Adipocyte (in vitro differentiated cells): ENCODE data around the gene SPTBN2.

ENCODE experiments used
- DNase-seq: peaks from one replicate; pipeline ENCODE4 v3.0.0-alpha.2; 2015; ENCODE audit warnings: low read depth
- H3K27me3 ChIP-seq: replicated peaks from 2 replicates; pipeline ENCODE4 v1.7.0; 2013; ENCODE audit warnings: mild to moderate bottlenecking, low read length, moderate library complexity; ENCODE audit not compliant: control insufficient read depth, insufficient read depth
- H3K36me3 ChIP-seq: 2 replicates; pipeline ENCODE4 v1.7.0; 2013; ENCODE audit warnings: low read length, mild to moderate bottlenecking, moderate library complexity; ENCODE audit not compliant: control insufficient read depth, insufficient read depth, severe bottlenecking
- H3K4me1 ChIP-seq: 2 replicates; pipeline ENCODE4 v1.7.0; 2013; ENCODE audit warnings: mild to moderate bottlenecking, low read length, moderate library complexity; ENCODE audit not compliant: control insufficient read depth, insufficient read depth
- H3K4me3 ChIP-seq: 2 replicates; pipeline ENCODE4 v1.7.0; 2013; ENCODE audit warnings: mild to moderate bottlenecking, low read length, moderate library complexity
- H3K9ac ChIP-seq: 2 replicates; pipeline ENCODE4 v1.7.0; 2013; ENCODE audit warnings: mild to moderate bottlenecking, low read length, moderate library complexity
- H3K9me3 ChIP-seq: 2 replicates; pipeline ENCODE4 v1.7.0; 2013; ENCODE audit warnings: mild to moderate bottlenecking, low read length, moderate library complexity; ENCODE audit not compliant: control insufficient read depth

Gene SPTBN2

DNA sequence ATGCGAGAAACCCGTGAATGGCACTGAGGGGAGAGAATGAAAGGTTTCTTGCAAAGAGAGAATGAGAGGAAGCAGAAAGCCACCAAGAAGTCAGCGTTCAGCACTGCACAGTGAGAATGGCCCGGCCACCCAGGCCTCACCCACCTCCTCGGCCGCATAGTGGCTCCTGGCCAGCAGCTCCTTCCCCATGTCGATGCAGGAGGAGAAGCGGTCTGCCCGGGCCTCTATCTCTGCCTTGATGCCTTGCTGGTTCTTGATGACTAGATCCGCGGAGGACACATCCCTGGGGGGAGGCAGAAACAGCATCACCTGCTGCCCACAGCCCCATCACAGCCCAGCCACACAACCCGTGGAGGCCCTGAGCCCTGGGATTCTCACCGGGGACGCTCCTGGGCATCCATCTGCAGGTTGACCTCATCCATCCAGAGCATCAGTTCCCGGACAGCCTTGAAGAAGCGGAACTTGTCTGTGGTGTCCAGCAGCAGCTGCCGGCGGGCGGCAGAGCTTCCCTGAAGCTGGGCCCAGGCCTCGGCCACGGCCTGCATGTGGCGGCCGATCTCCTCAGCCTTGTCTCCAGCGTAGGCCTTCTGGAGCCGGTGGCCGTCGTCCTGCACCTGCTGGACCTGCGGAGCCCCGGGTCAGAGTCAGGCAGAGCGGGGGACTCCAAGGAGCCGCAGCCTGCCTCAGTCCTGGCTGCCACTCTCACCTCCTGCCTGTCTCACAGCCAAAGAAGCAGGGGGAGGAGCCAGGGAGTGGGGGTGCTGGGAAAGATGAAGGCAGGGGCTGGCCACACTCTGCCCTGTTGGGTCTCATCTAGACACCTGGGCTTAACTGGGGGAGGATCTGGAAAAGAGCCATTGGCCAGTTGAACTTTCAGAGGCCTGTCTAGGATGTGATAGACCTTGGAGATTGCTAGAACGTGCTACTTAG, 39.1 kb downstream of the SPTBN2 start:
- Histone ChIP-seq H3K27me3 (peaks cover 10% of the 10 kb centered on the region), H3K4me3 (no peak overlapping the region), H3K9me3 (no peaks in the 10 kb centered on the region), H3K36me3 (no peaks in the 10 kb centered on the region), H3K9ac (no peak overlapping the region), H3K4me1 (no peaks in the 10 kb centered on the region)
- DNase-seq: no peak

DNA sequence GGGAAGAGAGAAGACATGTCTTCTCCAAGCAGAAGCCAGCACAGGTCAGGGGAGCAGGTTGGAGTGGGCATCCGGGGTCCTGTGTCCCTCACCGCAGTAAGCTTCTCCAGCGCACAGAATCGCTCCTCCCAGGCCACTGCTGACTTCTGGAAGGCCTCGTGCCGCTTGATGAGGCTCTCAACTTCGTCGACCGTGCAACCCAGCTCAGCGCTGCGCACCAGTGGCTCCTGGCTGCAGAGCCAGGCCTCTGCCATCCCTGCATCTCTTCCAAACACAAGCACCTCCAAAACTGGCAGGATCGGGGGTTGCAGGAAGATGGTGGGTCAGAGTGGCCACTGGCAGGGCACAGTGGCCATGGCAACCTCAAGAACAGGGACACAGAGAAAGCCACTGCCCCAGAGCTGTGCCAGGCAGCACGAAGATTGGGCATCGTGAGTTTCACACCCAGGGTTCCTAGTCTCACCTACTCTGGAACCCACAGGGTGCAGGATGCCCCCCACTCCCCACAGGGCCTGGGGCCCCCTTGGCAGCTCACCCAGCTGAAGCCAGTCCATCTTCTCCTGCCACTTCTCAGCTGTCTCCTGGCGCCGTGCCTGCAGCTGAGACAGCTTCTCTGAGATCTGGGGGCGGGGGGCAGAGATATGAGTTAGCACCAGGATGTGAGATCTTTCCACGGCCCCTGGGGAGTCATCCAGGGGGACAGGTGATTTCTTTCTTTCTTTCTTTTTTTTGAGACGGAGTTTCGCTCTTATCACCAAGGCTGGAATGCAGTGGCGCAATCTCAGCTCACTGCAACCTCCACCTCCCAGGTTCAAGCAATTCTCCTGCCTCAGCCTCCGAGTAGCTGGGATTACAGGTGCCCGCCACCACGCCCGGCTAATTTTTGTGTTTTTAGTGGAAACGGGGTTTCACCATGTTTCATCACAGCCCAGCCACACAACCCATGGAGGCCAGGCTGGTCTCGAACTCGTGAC, 40.2 kb downstream of the SPTBN2 start:
- Histone ChIP-seq H3K4me1 (no peaks in the 10 kb centered on the region), H3K27me3 (peaks cover 10% of the 10 kb centered on the region), H3K9ac (no peak overlapping the region), H3K9me3 (no peaks in the 10 kb centered on the region), H3K4me3 (no peak overlapping the region), H3K36me3 (no peaks in the 10 kb centered on the region)
- DNase-seq: no peak

DNA sequence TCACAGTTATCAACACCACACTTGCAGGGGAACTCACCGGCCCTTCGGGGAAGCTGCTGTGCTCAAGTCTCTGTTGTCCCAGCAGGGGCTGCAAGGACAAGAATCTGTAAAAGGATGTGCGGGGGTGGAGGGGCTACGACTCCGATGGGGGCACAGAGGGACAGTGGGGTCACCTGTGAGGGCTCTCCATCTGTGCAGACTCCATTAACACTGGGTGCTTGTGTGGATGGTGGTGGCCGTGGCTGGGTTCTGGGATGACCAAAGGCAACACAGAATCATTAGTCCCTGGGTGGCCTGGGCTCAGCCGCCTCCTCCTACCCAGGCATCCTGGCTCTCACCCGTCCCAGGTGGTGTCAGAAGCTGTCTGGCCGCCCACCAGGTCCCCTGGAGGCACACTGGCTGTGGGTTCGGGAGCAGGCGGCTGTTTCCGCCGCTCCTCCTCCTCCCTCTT, 41.2 kb downstream of the SPTBN2 start:
- Histone ChIP-seq H3K4me1 (no peaks in the 10 kb centered on the region), H3K9ac (no peak overlapping the region), H3K27me3 (peaks cover 10% of the 10 kb centered on the region), H3K9me3 (no peaks in the 10 kb centered on the region), H3K4me3 (no peak overlapping the region), H3K36me3 (no peaks in the 10 kb centered on the region)
- no peak for DNase-seq

DNA sequence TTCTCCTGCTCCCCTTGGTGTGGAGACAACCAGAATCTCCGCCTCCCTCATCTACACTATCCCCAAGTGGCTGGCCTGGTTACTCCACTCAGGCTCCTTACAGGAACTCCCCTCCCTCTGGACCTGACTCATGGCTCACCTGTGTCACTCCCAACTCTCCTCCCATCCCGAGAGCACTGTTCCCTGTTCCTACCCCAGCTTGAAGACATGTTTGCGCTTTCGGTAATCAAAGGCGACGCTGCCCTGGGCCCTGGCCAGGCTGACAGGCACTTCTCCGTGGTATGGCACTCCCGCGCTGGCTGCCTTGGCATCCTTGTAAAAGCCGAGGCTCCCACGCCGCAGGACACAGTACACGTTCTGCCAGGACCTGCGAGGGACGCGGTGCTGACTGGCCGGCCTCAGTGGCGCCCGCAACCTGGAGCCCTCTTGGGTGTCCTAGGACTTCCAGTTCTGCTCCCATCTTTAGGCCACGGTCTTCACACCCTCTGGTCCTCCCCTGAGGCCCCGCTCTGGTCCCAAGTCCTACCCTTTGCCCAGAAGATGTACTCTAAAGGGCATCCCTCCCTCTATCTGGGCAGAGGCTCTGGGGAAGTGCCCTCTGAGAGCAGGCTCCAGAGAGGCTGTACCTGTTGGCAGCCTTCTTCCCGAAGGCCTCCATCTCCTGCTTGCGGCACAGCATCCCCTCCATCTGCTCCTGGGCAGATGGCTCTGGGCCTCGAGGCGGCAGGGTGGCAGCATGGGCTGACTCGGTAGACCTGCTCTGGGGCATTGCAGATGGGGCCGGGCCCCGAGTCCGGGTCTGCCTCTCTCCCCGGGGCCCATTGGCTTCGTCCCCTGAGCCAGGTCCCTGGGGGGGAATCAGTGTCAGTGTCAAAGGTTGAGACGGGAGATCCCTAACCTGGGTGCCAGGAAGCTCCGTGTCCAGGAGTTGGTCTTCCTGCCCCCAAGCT, 41.9 kb downstream of the SPTBN2 start:
- peaks cover 10% of the 10 kb centered on the region for H3K27me3 ChIP-seq
- no peak for DNase-seq
- H3K4me1 ChIP-seq: no peaks in the 10 kb centered on the region
- H3K9me3 ChIP-seq: no peaks in the 10 kb centered on the region
- H3K9ac ChIP-seq: no peak overlapping the region
- H3K36me3 ChIP-seq: no peaks in the 10 kb centered on the region
- H3K4me3 ChIP-seq: no peak overlapping the region

DNA sequence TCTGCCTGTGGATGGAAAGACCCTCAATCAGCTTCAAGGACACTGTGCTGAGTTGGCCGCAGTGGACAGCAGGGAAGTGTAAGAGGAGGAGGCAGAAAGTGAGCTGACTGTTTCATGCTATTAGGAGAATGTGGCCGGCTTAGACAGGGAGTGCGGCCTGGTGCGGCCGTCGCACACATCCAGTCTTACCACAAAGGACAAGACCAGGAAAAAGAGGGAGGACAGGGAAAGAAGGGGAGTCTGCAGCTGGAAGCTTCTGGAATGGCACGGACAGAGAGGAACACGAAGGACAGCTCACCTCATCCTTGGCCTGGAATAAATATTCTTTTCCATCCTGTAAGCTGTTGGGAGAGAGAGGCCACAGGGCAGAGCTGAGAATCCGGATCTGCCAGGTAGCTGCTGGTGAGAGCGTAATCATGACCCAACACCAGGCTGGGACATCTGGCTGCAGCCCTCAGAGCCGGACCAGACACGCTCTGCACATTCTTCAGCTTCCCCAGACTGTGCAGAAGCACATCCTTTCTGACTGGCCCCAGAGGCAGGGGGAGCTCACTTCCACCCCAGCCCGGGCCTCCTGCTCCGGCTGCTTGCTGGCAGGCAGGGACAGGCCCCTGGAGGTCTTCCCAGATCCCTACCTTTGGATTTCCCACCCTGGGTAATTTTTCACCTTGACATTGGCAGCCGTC, 42.8 kb downstream of the SPTBN2 start:
- peak; percentile 15 for DNase-seq
- no peak overlapping the region for H3K4me3 ChIP-seq

DNA sequence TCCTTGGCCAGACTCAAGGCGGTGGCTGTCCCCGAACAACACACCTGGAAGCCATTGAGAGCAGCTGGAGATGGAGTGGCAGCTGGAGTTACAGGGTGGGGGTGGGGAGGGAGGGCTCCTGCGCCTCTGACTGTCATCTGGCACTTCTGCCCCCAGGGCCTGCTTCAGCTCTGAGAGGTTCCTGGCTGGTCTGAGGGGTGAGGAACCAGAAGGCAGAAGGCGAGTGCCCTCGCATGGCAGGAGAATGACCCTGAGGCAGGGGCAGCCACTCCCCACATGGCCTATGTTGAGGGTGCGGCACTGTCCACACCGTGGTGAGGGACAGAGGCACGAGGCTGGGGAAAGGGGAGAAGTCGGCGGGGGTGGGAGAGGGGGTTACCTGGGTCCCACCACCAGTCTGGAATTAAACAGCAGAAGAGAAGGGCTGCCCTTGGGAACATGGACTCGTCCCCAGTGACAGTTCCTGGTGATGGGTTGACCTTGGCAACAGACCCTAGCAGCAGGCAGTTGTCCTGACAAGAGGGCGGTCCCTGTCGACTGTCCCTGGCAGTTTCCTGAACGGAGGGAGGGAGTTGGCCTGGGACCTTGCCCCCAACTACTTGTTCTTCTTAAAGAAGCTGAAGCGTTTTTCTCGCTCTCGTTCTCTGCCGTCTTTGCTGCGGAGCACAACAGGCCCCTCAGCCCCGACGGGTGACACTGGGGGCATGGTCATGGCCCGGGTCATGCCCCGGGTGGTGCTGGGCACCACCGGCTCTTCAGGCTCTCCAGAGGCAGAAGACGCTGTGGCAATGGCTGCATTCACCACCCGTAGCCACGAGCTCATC, 43.5 kb downstream of the SPTBN2 start:
- no peak for DNase-seq
- no peak overlapping the region for H3K9ac ChIP-seq
- H3K27me3 ChIP-seq: peaks cover 10% of the 10 kb centered on the region
- H3K4me1 ChIP-seq: no peaks in the 10 kb centered on the region
- no peaks in the 10 kb centered on the region for H3K36me3 ChIP-seq
- no peak overlapping the region for H3K4me3 ChIP-seq
- no peaks in the 10 kb centered on the region for H3K9me3 ChIP-seq

More for the DNA sequence above, 42.8 kb downstream of the SPTBN2 start:
- H3K27me3 ChIP-seq: peaks cover 10% of the 10 kb centered on the region
- no peaks in the 10 kb centered on the region for H3K36me3 ChIP-seq
- no peaks in the 10 kb centered on the region for H3K9me3 ChIP-seq
- H3K9ac ChIP-seq: no peak overlapping the region
- H3K4me1 ChIP-seq: no peaks in the 10 kb centered on the region

DNA sequence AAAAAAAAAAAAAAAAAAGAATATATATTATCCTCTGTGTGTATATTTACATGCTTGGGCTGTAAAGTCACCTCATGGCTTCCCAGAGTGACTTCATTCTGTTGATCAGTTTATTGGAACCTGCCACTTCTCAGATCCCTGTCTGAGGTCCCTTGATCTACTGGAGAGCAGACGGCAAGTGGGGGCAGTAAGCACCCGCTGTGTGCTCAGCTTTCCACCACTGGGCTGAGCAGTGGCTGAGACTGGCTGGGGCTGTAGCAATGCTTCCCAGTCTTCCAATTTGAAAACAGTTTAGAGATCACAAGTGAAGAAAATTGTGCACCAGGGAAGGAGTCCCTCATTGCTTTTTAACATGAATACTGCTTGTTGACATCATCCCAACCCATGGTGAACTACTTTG, 44.4 kb downstream of the SPTBN2 start:
- no peak overlapping the region for H3K4me3 ChIP-seq
- no peak for DNase-seq
- H3K4me1 ChIP-seq: no peaks in the 10 kb centered on the region
- H3K36me3 ChIP-seq: no peaks in the 10 kb centered on the region
- no peak overlapping the region for H3K9ac ChIP-seq
- peaks cover 10% of the 10 kb centered on the region for H3K27me3 ChIP-seq
- no peaks in the 10 kb centered on the region for H3K9me3 ChIP-seq

DNA sequence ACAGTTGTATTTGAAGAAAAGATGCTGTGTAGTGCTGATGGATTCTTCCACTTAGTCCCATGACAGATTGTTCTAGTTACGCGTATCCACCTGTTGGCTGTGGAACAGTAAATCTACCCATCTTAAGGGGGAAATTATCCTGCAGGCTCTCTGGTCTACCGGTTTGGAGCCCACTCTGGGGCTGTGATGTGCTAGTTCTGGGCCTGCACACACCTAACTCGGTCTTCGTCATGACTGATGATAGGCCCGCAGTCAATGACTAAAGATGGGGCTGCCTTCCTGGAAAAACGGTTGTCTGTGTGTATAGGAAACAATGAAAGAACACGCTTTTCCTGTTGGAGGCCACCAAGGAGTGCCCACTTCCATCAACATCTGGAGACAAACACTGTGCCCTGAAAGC, 45.1 kb downstream of the SPTBN2 start:
- H3K9ac ChIP-seq: no peak overlapping the region
- no peak for DNase-seq
- no peaks in the 10 kb centered on the region for H3K4me1 ChIP-seq
- H3K9me3 ChIP-seq: no peaks in the 10 kb centered on the region
- H3K36me3 ChIP-seq: no peaks in the 10 kb centered on the region
- H3K4me3 ChIP-seq: no peak overlapping the region
- H3K27me3 ChIP-seq: peaks cover 10% of the 10 kb centered on the region

DNA sequence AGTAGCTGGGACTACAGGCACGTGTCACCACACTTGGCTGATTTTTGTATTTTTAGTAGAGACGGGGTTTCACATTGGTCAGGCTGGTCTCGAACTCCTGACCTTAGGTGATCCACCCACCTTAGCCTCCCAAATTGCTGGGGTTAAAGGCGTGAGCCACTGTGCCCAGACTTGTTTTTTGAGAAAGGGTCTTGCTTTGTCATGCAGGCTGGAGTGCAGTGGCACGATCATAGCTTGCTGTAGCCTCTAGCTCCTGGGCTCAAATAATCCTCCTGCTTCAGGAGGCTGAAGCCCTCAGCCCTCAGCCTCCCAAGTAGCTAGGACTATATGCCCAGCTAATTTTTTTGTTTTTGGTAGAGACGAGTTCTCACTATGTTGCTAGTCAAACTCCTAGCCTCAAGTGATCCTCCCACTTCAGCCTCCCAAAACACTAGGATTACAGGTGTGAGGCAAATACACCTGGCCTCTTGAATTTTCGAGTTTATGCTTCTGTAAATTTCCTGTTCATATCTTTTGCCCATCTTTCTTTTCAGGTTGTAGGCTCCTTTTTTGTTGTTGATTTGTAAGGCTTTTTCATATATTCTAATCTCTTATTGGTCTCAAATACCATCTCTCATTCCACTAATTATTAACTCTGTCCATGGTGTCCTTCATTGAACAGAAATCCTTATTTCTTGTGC, 47.9 kb downstream of the SPTBN2 start:
- Histone ChIP-seq H3K9ac (no peak overlapping the region), H3K27me3 (no peaks in the 10 kb centered on the region), H3K9me3 (no peaks in the 10 kb centered on the region), H3K36me3 (peaks cover 4% of the 10 kb centered on the region), H3K4me3 (no peak overlapping the region), H3K4me1 (peaks cover 17% of the 10 kb centered on the region)
- DNase-seq: no peak
